KOPT-K1 (cell line): ENCODE results near the gene RASSF6.
"Not testable (repeated sequence)": the region's sequence is repeated elsewhere in the genome, so short reads cannot be mapped to it uniquely, and the experiment has no call there.

ENCODE experiments used
- H3K27ac ChIP-seq: fragments of 200-600 bp; sonication (generic); 2 replicates; pipeline ENCODE4 v1.5.1; 2016; ENCODE audit warnings: antibody characterized with exemption, mild to moderate bottlenecking, low read depth, low read length; ENCODE audit not compliant: poor library complexity, severe bottlenecking
- H3K36me3 ChIP-seq: fragments of 200-600 bp; sonication (generic); 2 replicates; pipeline ENCODE4 v1.5.1; 2017; ENCODE audit warnings: antibody characterized with exemption, mild to moderate bottlenecking, low read length, moderate library complexity; ENCODE audit not compliant: insufficient read depth
- H3K9me3 ChIP-seq: fragments of 200-600 bp; sonication (generic); 2 replicates; pipeline ENCODE4 v1.5.1; 2017; ENCODE audit warnings: antibody characterized with exemption, low read length, mild to moderate bottlenecking; ENCODE audit not compliant: insufficient read depth, poor library complexity, severe bottlenecking

Gene RASSF6

GRCh38 chr4:73628834-73629233 lies 8.6 kb upstream of the RASSF6 start:
- H3K27ac ChIP-seq, H3K36me3 ChIP-seq, H3K9me3 ChIP-seq: not testable (repeated sequence)

GRCh38 chr4:73621357-73621756 lies 1.1 kb upstream of the RASSF6 start:
- no peaks in the 10 kb centered on the region for H3K9me3 ChIP-seq
- H3K36me3 ChIP-seq, result no peaks in the 10 kb centered on the region
- no peak overlapping the region for H3K27ac ChIP-seq

- H3K9me3 ChIP-seq, result no peaks in the 10 kb centered on the region
- no peak overlapping the region for H3K27ac ChIP-seq
- H3K36me3 ChIP-seq, result no peaks in the 10 kb centered on the region
Observed at GRCh38 chr4:73619346-73619745, 890 bp downstream of the RASSF6 start.

- no peak overlapping the region for H3K27ac ChIP-seq
- H3K9me3 ChIP-seq, result no peaks in the 10 kb centered on the region
- H3K36me3 ChIP-seq, result no peaks in the 10 kb centered on the region
Observed at GRCh38 chr4:73617256-73617655, 3.0 kb downstream of the RASSF6 start.

DNA sequence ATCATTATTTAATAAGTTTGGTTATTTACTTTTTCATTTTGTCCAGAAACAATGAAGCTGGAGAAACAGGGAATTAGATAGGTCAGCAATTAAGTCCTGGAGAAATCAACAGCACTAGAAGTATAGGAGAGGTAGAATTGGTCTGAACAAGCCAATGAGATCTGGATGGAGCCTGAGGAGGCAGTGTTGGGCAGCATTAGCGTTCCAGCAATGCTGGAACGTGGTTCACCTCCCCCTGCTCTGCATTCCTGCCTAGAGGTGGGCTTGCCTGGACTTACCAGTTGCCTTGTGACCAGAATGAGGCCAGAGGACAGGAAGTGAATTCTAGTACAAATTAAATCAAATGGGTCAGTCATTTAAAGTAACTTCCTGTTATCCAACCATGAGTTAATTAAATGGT lies 4.6 kb downstream of the RASSF6 start:
- Histone ChIP-seq H3K27ac (no peak overlapping the region), H3K9me3 (no peaks in the 10 kb centered on the region), H3K36me3 (no peaks in the 10 kb centered on the region)

- Histone ChIP-seq H3K9me3 (no peaks in the 10 kb centered on the region), H3K36me3 (no peaks in the 10 kb centered on the region), H3K27ac (no peak overlapping the region)
Observed at GRCh38 chr4:73614311-73614867, 5.8 kb downstream of the RASSF6 start.

- no peak overlapping the region for H3K27ac ChIP-seq
- H3K9me3 ChIP-seq, result no peaks in the 10 kb centered on the region
- no peaks in the 10 kb centered on the region for H3K36me3 ChIP-seq
Observed at GRCh38 chr4:73613130-73613529, 7.1 kb downstream of the RASSF6 start.

DNA sequence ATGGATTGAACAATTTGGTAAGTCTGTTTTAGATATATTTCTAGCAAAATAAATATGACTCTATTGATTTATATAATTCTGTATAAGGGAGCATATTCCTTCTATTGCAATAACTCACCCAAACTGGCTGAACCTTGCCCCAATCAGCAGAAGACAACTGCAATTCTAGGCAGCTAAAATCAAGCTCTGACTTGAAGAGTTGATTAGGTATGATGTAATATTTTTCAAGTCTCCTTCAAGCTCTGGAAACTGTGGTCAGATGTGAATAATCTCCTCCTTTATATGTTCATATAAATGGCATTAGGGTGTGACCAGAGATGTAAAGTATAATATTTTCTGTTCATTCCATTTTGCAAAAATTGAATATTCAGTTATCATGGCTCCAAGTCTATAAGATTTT lies 8.2 kb downstream of the RASSF6 start:
- no peaks in the 10 kb centered on the region for H3K36me3 ChIP-seq
- no peak overlapping the region for H3K27ac ChIP-seq
- no peaks in the 10 kb centered on the region for H3K9me3 ChIP-seq

GRCh38 chr4:73609706-73610105 lies 10.5 kb downstream of the RASSF6 start:
- Histone ChIP-seq H3K27ac (no peak overlapping the region), H3K36me3 (no peaks in the 10 kb centered on the region), H3K9me3 (no peaks in the 10 kb centered on the region)

- Histone ChIP-seq H3K9me3 (no peaks in the 10 kb centered on the region), H3K27ac (no peak overlapping the region), H3K36me3 (no peaks in the 10 kb centered on the region)
Observed at GRCh38 chr4:73608689-73609594, 11.3 kb downstream of the RASSF6 start.

- peak overlapping the region; percentile 51 for H3K27ac ChIP-seq
- no peaks in the 10 kb centered on the region for H3K36me3 ChIP-seq
- H3K9me3 ChIP-seq, result no peaks in the 10 kb centered on the region
Observed at GRCh38 chr4:73607375-73608033, 12.7 kb downstream of the RASSF6 start.

GRCh38 chr4:73606465-73606974 lies 13.7 kb downstream of the RASSF6 start:
- H3K27ac ChIP-seq, result peak overlapping the region; percentile 51
- H3K9me3 ChIP-seq, result no peaks in the 10 kb centered on the region
- H3K36me3 ChIP-seq, result no peaks in the 10 kb centered on the region

DNA sequence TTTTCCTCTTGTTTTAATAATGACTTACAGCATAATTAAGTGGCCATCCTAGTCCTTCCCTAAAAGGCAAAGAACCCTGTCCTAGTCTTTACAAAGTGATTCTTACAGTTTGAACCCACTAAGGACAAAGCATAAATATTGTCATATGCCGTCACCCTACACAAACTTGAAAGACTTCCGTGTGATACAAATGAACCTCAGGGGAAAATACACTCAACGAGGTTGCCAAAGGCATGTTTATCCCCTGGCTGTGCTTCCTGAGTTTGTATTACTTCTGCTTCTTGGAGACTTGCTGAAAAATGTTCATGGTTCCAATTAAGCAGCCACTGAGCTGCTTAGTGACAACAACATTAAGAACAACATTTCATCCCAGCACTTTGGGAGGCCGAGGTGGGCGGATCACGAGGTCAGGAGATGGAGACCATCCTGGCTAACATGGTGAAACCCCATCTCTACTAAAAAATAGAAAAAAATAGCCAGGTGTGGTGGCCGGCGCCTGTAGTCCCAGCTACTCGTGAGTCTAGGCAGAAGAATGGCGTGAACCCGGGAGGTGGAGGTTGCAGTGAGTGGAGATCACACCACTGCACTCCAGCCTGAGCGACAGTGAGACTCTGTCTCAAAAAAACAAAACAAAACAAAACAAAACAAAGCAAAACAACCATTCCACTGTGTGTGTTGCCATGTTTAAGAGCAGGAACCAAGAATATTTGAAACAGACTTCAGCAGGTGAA lies 16.2 kb downstream of the RASSF6 start:
- H3K36me3 ChIP-seq, result no peaks in the 10 kb centered on the region
- no peaks in the 10 kb centered on the region for H3K9me3 ChIP-seq
- no peak overlapping the region for H3K27ac ChIP-seq

GRCh38 chr4:73603271-73603710 lies 16.9 kb downstream of the RASSF6 start:
- Histone ChIP-seq H3K9me3 (no peaks in the 10 kb centered on the region), H3K27ac (no peak overlapping the region), H3K36me3 (no peaks in the 10 kb centered on the region)

GRCh38 chr4:73600954-73601353 lies 19.3 kb downstream of the RASSF6 start:
- H3K36me3 ChIP-seq, result no peaks in the 10 kb centered on the region
- no peaks in the 10 kb centered on the region for H3K9me3 ChIP-seq
- H3K27ac ChIP-seq, result no peak overlapping the region
